ENCODE data around the gene PORCN. TPM values are rescaled to one million over a fixed set of nuclear protein-coding genes. Genes with fewer than 3 reads are reported as not detected.

PORCN gene
- total and polyA plus RNA-seq, 7 donors: 1.2 to 13.3 (median 12.2) TPM

DNA sequence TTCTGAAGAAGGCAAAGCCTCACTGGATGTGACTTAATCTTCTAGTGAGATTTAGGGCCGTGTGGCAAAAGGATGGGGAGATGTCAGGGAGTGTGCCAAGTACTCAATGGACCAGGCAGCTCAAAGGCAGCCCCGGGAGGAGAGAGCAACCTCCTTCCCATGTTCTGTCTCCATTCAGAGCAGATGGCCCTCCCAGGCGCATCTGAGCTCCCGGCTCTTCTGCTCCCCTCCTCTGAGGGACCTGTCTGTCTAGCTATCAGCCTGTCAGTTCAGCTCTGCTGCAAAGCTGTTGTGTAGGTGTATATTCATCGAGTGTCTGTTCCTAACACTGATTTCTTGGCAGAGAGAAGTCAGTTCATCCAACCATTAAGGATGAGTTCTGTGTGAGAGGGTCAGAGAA lies 10.9 kb upstream of the PORCN start:
- Histone ChIP-seq H3K9me3 (no peaks in the 10 kb centered on the region), H3K36me3 (no peaks in the 10 kb centered on the region), H3K27ac (no peak overlapping the region), H3K27me3 (no peaks in the 10 kb centered on the region), H3K4me1 (no peaks in the 10 kb centered on the region), H3K4me3 (no peak overlapping the region)
- intact Hi-C loops (cut with DNase I): no loop called here
- no peak for DNase-seq
- TF ChIP-seq EP300 (IDR thresholded peaks at IDR 0.05): no peak
- TF ChIP-seq POLR2A (IDR thresholded peaks at IDR 0.05): no peak
- no peak for TF ChIP-seq POLR2AphosphoS5 (IDR thresholded peaks at IDR 0.05)
- TF ChIP-seq, protein P1, sequence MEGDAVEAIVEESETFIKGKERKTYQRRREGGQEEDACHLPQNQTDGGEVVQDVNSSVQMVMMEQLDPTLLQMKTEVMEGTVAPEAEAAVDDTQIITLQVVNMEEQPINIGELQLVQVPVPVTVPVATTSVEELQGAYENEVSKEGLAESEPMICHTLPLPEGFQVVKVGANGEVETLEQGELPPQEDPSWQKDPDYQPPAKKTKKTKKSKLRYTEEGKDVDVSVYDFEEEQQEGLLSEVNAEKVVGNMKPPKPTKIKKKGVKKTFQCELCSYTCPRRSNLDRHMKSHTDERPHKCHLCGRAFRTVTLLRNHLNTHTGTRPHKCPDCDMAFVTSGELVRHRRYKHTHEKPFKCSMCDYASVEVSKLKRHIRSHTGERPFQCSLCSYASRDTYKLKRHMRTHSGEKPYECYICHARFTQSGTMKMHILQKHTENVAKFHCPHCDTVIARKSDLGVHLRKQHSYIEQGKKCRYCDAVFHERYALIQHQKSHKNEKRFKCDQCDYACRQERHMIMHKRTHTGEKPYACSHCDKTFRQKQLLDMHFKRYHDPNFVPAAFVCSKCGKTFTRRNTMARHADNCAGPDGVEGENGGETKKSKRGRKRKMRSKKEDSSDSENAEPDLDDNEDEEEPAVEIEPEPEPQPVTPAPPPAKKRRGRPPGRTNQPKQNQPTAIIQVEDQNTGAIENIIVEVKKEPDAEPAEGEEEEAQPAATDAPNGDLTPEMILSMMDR (IDR thresholded peaks at IDR 0.05): no peak
- WGBS, 2 donors: 81 to 85% methylated on average over 5 of the region's 5 CpGs

DNA sequence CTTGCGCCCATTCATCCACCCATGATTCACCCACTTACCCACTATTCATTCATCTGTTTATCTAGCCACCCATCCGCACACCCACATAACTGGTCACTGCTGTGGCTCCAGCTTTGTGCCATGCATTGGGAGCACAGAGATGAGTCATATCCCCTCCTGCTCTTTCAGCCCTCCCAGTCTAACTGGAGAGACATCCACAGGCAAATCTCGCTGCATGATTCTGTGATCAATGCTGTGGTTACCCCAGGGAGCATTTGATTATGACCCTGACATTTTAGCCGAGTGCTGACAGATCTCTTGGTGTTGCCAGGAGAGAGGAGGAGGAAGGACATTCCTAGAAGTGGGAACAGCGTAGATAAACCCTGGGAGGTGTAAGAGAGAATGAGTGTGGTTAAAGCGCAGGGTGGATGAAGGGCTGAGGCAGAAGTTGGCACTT lies 10.4 kb upstream of the PORCN start:
- intact Hi-C loops (cut with DNase I): no loop called here
- Histone ChIP-seq H3K27ac (no peak overlapping the region), H3K36me3 (no peaks in the 10 kb centered on the region), H3K4me1 (no peaks in the 10 kb centered on the region), H3K27me3 (no peaks in the 10 kb centered on the region), H3K4me3 (no peak overlapping the region), H3K9me3 (no peaks in the 10 kb centered on the region)
- TF ChIP-seq POLR2A (IDR thresholded peaks at IDR 0.05): no peak
- TF ChIP-seq POLR2AphosphoS5 (IDR thresholded peaks at IDR 0.05): no peak
- no peak for TF ChIP-seq EP300 (IDR thresholded peaks at IDR 0.05)
- TF ChIP-seq, protein P1 (IDR thresholded peaks at IDR 0.05): no peak
- WGBS, 2 donors: 73 to 87% methylated on average over 6 of the region's 6 CpGs
- DNase-seq: no peak

DNA sequence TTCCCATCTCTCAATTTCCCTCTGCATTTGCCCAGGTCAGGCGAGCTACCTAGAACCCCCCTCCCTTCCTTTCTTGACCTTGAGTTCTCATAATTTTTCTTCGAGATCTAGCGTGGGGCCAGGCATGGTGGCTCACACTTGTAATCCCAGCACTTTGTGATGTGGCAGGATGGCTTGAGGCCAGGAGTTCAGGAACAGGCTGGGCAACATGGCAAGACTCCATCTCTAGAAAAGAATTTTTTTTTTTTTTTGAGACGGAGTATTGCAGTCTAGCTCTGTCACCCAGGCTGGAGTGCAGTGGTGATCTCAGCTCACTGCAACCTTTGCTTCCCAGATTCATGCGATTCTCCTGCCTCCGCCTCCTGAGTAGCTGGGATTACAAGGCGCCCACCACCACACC lies 4.5 kb upstream of the PORCN start:
- TF ChIP-seq POLR2A (IDR thresholded peaks at IDR 0.05): no peak
- TF ChIP-seq, protein P1 (IDR thresholded peaks at IDR 0.05): no peak
- no peak for TF ChIP-seq EP300 (IDR thresholded peaks at IDR 0.05)
- no peak for TF ChIP-seq POLR2AphosphoS5 (IDR thresholded peaks at IDR 0.05)
- WGBS, 2 donors: 71 to 87% methylated on average over 7 of the region's 7 CpGs
- intact Hi-C loops (cut with DNase I): no loop called here
- Histone ChIP-seq H3K27me3 (no peaks in the 10 kb centered on the region), H3K4me1 (peaks cover 0 to 5% (median under 1%) of the 10 kb centered on the region in 4 donors), H3K4me3 (no peak overlapping the region), H3K27ac (no peak overlapping the region), H3K36me3 (no peaks in the 10 kb centered on the region), H3K9me3 (no peaks in the 10 kb centered on the region)
- DNase-seq: no peak

DNA sequence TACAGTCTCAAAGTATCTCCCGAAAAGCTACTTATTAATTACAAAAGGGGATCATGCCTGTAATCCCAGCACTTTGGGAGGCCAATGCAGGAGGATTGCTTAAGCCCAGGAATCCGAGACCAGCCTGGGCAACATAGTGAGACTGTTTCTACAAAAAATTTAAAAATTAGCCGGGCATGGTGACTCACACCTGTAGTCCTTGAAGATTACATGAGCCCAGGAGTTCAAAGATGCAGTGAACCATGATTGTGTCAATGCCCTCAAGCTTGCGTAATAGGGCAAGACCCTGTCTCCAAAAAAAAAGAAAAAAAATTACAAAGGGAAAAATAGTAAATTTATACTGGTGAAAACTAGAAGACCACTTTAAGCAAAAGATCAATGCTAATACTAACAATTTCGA lies 3.3 kb upstream of the PORCN start:
- WGBS, 2 donors: 86 to 89% methylated on average over 5 of the region's 5 CpGs
- Histone ChIP-seq H3K27me3 (no peaks in the 10 kb centered on the region), H3K36me3 (no peaks in the 10 kb centered on the region), H3K4me1 (peaks cover 0 to 14% (median 8%) of the 10 kb centered on the region in 4 donors), H3K9me3 (no peaks in the 10 kb centered on the region), H3K4me3 (no peak overlapping the region), H3K27ac (no peak overlapping the region)
- TF ChIP-seq POLR2AphosphoS5 (IDR thresholded peaks at IDR 0.05) (no peak), EP300 (IDR thresholded peaks at IDR 0.05) (no peak), POLR2A (IDR thresholded peaks at IDR 0.05) (no peak)
- TF ChIP-seq, protein P1 (IDR thresholded peaks at IDR 0.05): no peak
- intact Hi-C loops (cut with DNase I): no loop called here
- DNase-seq: no peak

DNA sequence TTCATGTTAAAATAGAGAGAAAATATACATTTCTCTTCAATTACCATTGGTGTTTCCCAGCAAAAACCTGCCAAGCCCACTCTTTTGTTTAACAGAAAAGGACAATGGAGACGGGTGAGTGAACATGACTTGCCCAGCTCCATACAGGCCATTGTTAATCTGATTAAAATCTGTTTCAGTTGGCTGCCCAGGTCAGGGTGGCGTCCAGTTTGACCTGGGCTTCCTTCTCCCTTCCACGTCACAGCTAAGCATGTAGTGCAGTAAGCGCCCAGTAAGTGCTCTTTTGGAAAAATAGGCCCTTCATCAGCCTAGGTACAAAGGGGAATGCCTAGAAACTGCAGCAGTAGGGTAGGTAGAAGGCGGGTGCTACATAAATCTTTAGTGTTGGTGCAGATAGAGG lies 1.5 kb upstream of the PORCN start:
- intact Hi-C loops (cut with DNase I): no loop called here
- Histone ChIP-seq H3K27me3 (no peaks in the 10 kb centered on the region), H3K4me3 (no peak overlapping the region), H3K36me3 (no peaks in the 10 kb centered on the region), H3K9me3 (no peaks in the 10 kb centered on the region), H3K27ac (no peak overlapping the region), H3K4me1 (peaks cover 0 to 14% (median 8%) of the 10 kb centered on the region in 4 donors)
- DNase-seq: no peak
- 93 to 95% methylated on average over 5 of the region's 5 CpGs for WGBS, 2 donors
- no peak for TF ChIP-seq POLR2AphosphoS5 (IDR thresholded peaks at IDR 0.05)
- TF ChIP-seq, protein P1 (IDR thresholded peaks at IDR 0.05): no peak
- no peak for TF ChIP-seq EP300 (IDR thresholded peaks at IDR 0.05)
- TF ChIP-seq POLR2A (IDR thresholded peaks at IDR 0.05): no peak

Measured in sigmoid colon (tissue), 7 donors.